Measurements from ENCODE around the gene CCDC127.
"Not testable (repeated sequence)": the region's sequence is repeated elsewhere in the genome, so short reads cannot be mapped to it uniquely, and the experiment has no call there.

DNA sequence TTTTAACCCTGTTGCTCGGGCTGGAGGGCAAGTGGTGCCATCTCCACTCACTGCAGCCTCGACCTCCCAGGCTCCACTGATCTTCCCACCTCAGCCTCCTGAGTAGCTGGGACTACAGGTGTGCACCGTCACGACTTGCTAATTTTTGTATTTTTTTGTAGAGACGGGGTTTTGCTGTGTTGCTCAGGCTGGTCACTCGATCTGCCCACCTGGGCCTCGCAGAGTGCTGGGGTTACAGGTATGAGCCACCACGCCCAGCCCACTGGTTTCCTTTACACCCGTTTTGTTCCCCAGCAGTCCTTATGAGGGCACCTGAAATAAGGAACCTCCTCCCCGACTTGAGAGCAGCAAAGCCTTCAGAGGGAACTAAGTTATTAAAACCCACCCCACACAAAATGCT lies 1.9 kb downstream of the CCDC127 start:
- TF ChIP-seq, protein P1, sequence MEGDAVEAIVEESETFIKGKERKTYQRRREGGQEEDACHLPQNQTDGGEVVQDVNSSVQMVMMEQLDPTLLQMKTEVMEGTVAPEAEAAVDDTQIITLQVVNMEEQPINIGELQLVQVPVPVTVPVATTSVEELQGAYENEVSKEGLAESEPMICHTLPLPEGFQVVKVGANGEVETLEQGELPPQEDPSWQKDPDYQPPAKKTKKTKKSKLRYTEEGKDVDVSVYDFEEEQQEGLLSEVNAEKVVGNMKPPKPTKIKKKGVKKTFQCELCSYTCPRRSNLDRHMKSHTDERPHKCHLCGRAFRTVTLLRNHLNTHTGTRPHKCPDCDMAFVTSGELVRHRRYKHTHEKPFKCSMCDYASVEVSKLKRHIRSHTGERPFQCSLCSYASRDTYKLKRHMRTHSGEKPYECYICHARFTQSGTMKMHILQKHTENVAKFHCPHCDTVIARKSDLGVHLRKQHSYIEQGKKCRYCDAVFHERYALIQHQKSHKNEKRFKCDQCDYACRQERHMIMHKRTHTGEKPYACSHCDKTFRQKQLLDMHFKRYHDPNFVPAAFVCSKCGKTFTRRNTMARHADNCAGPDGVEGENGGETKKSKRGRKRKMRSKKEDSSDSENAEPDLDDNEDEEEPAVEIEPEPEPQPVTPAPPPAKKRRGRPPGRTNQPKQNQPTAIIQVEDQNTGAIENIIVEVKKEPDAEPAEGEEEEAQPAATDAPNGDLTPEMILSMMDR (IDR thresholded peaks at IDR 0.05; ENCODE audit: low read depth, low read length, missing input control), result not testable (repeated sequence)
- TF ChIP-seq, protein P2, sequence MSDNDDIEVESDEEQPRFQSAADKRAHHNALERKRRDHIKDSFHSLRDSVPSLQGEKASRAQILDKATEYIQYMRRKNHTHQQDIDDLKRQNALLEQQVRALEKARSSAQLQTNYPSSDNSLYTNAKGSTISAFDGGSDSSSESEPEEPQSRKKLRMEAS (IDR thresholded peaks at IDR 0.05), result not testable (repeated sequence)
- not testable (repeated sequence) for TF ChIP-seq HNF4A (conservative IDR thresholded peaks at IDR 0.05); HNF4G (IDR thresholded peaks at IDR 0.05); JUND (IDR thresholded peaks at IDR 0.05); GABPA (IDR thresholded peaks at IDR 0.05 in 1 of 2, conservative IDR thresholded peaks at IDR 0.05 in 1 of 2); TAF1 (conservative IDR thresholded peaks at IDR 0.05); SP1 (IDR thresholded peaks at IDR 0.05); YY1 (IDR thresholded peaks at IDR 0.05)
- TF ChIP-seq, protein P3, sequence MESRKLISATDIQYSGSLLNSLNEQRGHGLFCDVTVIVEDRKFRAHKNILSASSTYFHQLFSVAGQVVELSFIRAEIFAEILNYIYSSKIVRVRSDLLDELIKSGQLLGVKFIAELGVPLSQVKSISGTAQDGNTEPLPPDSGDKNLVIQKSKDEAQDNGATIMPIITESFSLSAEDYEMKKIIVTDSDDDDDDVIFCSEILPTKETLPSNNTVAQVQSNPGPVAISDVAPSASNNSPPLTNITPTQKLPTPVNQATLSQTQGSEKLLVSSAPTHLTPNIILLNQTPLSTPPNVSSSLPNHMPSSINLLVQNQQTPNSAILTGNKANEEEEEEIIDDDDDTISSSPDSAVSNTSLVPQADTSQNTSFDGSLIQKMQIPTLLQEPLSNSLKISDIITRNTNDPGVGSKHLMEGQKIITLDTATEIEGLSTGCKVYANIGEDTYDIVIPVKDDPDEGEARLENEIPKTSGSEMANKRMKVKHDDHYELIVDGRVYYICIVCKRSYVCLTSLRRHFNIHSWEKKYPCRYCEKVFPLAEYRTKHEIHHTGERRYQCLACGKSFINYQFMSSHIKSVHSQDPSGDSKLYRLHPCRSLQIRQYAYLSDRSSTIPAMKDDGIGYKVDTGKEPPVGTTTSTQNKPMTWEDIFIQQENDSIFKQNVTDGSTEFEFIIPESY (IDR thresholded peaks at IDR 0.05), result not testable (repeated sequence)
- TF ChIP-seq, protein P4, sequence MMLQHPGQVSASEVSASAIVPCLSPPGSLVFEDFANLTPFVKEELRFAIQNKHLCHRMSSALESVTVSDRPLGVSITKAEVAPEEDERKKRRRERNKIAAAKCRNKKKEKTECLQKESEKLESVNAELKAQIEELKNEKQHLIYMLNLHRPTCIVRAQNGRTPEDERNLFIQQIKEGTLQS (IDR thresholded peaks at IDR 0.05), result not testable (repeated sequence)
